GM23338 (cell line): ENCODE results near the gene TMEM138. TPM values are rescaled to one million over a fixed set of nuclear protein-coding genes. Genes with fewer than 3 reads are reported as not detected.

ENCODE experiments used
- ATAC-seq: fragments of 200-7000 bp; cut with Tn5 transposase; 3 replicates; pipeline ENCODE4 v1.9.1; 2020
- DNase-seq: peaks from one replicate; pipeline ENCODE4 v3.0.0-alpha.2; 2015; ENCODE audit warnings: low spot score
- H2AFZ ChIP-seq: fragments of 200-600 bp; sonication (generic); 2 replicates; pipeline ENCODE4 v1.8.0; 2016; ENCODE audit warnings: antibody characterized with exemption, mild to moderate bottlenecking, moderate library complexity
- H3F3A ChIP-seq: fragments of 200-600 bp; sonication (generic); replicated peaks from 2 replicates; pipeline ENCODE4 v1.8.0; 2017; ENCODE audit warnings: antibody characterized with exemption, mixed run types, low read depth
- H3K27ac ChIP-seq: fragments of 200-600 bp; sonication (generic); 2 replicates; pipeline ENCODE4 v1.6.1; 2016; ENCODE audit warnings: low read depth
- H3K27me3 ChIP-seq: fragments of 200-600 bp; sonication (generic); 2 replicates; pipeline ENCODE4 v1.8.0; 2016; ENCODE audit warnings: mild to moderate bottlenecking, mixed run types, moderate library complexity; ENCODE audit not compliant: insufficient read depth
- H3K36me3 ChIP-seq: fragments of 200-600 bp; sonication (generic); 2 replicates; pipeline ENCODE4 v1.8.0; 2016; ENCODE audit warnings: mild to moderate bottlenecking; ENCODE audit not compliant: insufficient read depth
- H3K4me1 ChIP-seq: fragments of 200-600 bp; sonication (generic); 2 replicates; pipeline ENCODE4 v1.8.0; 2016; ENCODE audit warnings: mild to moderate bottlenecking, moderate library complexity; ENCODE audit not compliant: insufficient read depth
- H3K4me2 ChIP-seq: fragments of 200-600 bp; sonication (generic); 2 replicates; pipeline ENCODE4 v1.7.1; 2017; ENCODE audit warnings: mixed run types
- H3K4me3 ChIP-seq: fragments of 200-600 bp; sonication (generic); 2 replicates; pipeline ENCODE4 v1.6.1; 2016; ENCODE audit warnings: mixed run types
- H3K79me2 ChIP-seq: fragments of 200-600 bp; sonication (generic); replicated peaks from 2 replicates; pipeline ENCODE4 v1.8.0; 2017; ENCODE audit warnings: mild to moderate bottlenecking; ENCODE audit not compliant: insufficient read depth
- H3K9me2 ChIP-seq: fragments of 200-600 bp; sonication (generic); 2 replicates; pipeline ENCODE4 v1.8.0; 2017; ENCODE audit not compliant: insufficient read depth
- H4K20me1 ChIP-seq: fragments of 200-600 bp; sonication (generic); replicated peaks from 2 replicates; pipeline ENCODE4 v1.8.0; 2017; ENCODE audit warnings: mild to moderate bottlenecking; ENCODE audit not compliant: insufficient read depth
- H3K27ac Mint-ChIP-seq: 2 replicates; pipeline ENCODE4 v1.8.0; 2020; ENCODE audit warnings: inconsistent platforms, mild to moderate bottlenecking, moderate library complexity, mixed read lengths
- H3K27me3 Mint-ChIP-seq: 3 replicates; pipeline ENCODE4 v1.8.0; 2022; ENCODE audit warnings: low read depth, mild to moderate bottlenecking, moderate library complexity, mixed read lengths, inconsistent platforms; ENCODE audit not compliant: insufficient read depth, poor library complexity
- H3K36me3 Mint-ChIP-seq: 3 replicates; pipeline ENCODE4 v1.8.0; 2021; ENCODE audit warnings: low read depth, mild to moderate bottlenecking, inconsistent platforms, moderate library complexity, mixed read lengths
- H3K4me1 Mint-ChIP-seq: 3 replicates; pipeline ENCODE4 v1.8.0; 2020; ENCODE audit warnings: mild to moderate bottlenecking, inconsistent platforms, mixed read lengths
- H3K4me3 Mint-ChIP-seq: 3 replicates; pipeline ENCODE4 v1.8.0; 2021; ENCODE audit warnings: moderate library complexity, mild to moderate bottlenecking, inconsistent platforms, mixed read lengths
- H3K9me3 Mint-ChIP-seq: 3 replicates; pipeline ENCODE4 v1.8.0; 2020; ENCODE audit warnings: moderate library complexity, mild to moderate bottlenecking, inconsistent platforms, mixed read lengths
- CREB1 ChIP-seq: fragments of 250-450 bp; sonication (Bioruptor Pico); IDR thresholded peaks from 2 replicates; pipeline ENCODE4 v1.5.0; 2020; ENCODE audit warnings: low read depth, mild to moderate bottlenecking, moderate library complexity
- CTCF ChIP-seq, 2 experiments: fragments of 200-600 bp in 1 of 2; sonication (generic) in 1 of 2; conservative IDR thresholded peaks; 2 replicates each; pipeline versions ENCODE4 v1.5.1 to v1.6.1; 2016 to 2017; ENCODE audit warnings: antibody characterized with exemption in 2 of 2, low read depth in 2 of 2, mild to moderate bottlenecking in 2 of 2, moderate library complexity in 1 of 2
- ETS1 ChIP-seq: IDR thresholded peaks from 2 replicates; pipeline ENCODE4 v1.6.1; 2016; ENCODE audit warnings: antibody characterized with exemption
- EZH2 ChIP-seq: fragments of 200-600 bp; sonication (generic); IDR thresholded peaks from one replicate; pipeline ENCODE4 v1.8.0; 2017; ENCODE audit warnings: antibody characterized with exemption, mild to moderate bottlenecking, low read depth; ENCODE audit not compliant: unreplicated experiment
- EZH2phosphoT487 ChIP-seq: fragments of 200-600 bp; sonication (generic); IDR thresholded peaks from one replicate; pipeline ENCODE4 v1.8.1; 2018; ENCODE audit warnings: antibody characterized with exemption; ENCODE audit not compliant: unreplicated experiment
- JUNB ChIP-seq: IDR thresholded peaks from one replicate; pipeline ENCODE4 v1.6.1; 2016; ENCODE audit warnings: antibody characterized with exemption; ENCODE audit not compliant: unreplicated experiment
- NANOG ChIP-seq: IDR thresholded peaks from 2 replicates; pipeline ENCODE4 v1.6.1; 2016; ENCODE audit warnings: antibody characterized with exemption, borderline replicate concordance
- POLR2AphosphoS5 ChIP-seq: IDR thresholded peaks from 2 replicates; pipeline ENCODE4 v1.6.1; 2016; ENCODE audit warnings: antibody characterized with exemption, low read depth
- REST ChIP-seq: IDR thresholded peaks from one replicate; pipeline ENCODE4 v1.6.1; 2018; ENCODE audit warnings: antibody characterized with exemption; ENCODE audit not compliant: unreplicated experiment
- STAT1 ChIP-seq: IDR thresholded peaks from one replicate; pipeline ENCODE4 v1.6.1; 2016; ENCODE audit warnings: antibody characterized with exemption; ENCODE audit not compliant: unreplicated experiment
- ZNF114 ChIP-seq: fragments of 250-450 bp; sonication (Bioruptor Pico); IDR thresholded peaks from 2 replicates; pipeline ENCODE4 v1.5.0; 2020; ENCODE audit warnings: mild to moderate bottlenecking, moderate library complexity
- ZNF331 ChIP-seq: fragments of 250-450 bp; sonication (Bioruptor Pico); IDR thresholded peaks from 2 replicates; pipeline ENCODE4 v1.5.0; 2020; ENCODE audit warnings: low read depth, mild to moderate bottlenecking, moderate library complexity
- ZNF462 ChIP-seq: fragments of 250-450 bp; sonication (Bioruptor Pico); IDR thresholded peaks from 2 replicates; pipeline ENCODE4 v1.5.0; 2020; ENCODE audit warnings: mild to moderate bottlenecking, moderate library complexity
- polyA plus RNA-seq: library from polyadenylated mRNA; unstranded; fragments of >200 nt; fragmentation: Nextera tagmentation; extraction: Ambion mirVana; gene quantifications from 2 replicates; pipeline ENCODE4 v1.2.1, GENCODE V29; 2016
- total RNA-seq: library from RNA; depleted of rRNA; stranded (reverse); fragments of >200 nt; shearing (Covaris generic); gene quantifications from 2 replicates; pipeline ENCODE4 v1.2.3, GENCODE V29; 2014

The TMEM138 gene
- total and polyA plus RNA-seq, 2 experiments from 2014 or later: 30.2 to 32.1 TPM

GRCh38 chr11:61353131-61354067 lies 8.8 kb upstream of the TMEM138 start:
- ATAC-seq: no peak
- H3K27ac Mint-ChIP-seq: peak overlapping the region; percentile 59; the same call in 1 of the 2 replicates

More at GRCh38 chr11:61353131-61354067, 8.8 kb upstream of the TMEM138 start:
- no peak for DNase-seq
- Histone ChIP-seq H3K36me3 (no peaks in the 10 kb centered on the region), H3K9me2 (no peaks in the 10 kb centered on the region), H2AFZ (no peak overlapping the region), H3K4me3 (no peak overlapping the region), H3K4me2 (no peak overlapping the region), H3K4me1 (no peaks in the 10 kb centered on the region), H4K20me1 (no peaks in the 10 kb centered on the region), H3K79me2 (no peaks in the 10 kb centered on the region), H3F3A (no peaks in the 10 kb centered on the region), H3K27me3 (no peaks in the 10 kb centered on the region), H3K27ac (no peak overlapping the region)
- TF ChIP-seq CTCF (conservative IDR thresholded peaks at IDR 0.05; ENCODE audit: low read depth in 2 of 2): no peak
- TF ChIP-seq EZH2: no peak
- no peak for TF ChIP-seq EZH2phosphoT487
- TF ChIP-seq CREB1 (CRISPR knock-in tag): no peak
- TF ChIP-seq ZNF114 (CRISPR knock-in tag): no peak
- TF ChIP-seq POLR2AphosphoS5: no peak
- no peak for TF ChIP-seq NANOG
- no peak for TF ChIP-seq ETS1
- TF ChIP-seq STAT1: no peak
- no peak for TF ChIP-seq ZNF331
- TF ChIP-seq REST: no peak
- no peak for TF ChIP-seq ZNF462
- TF ChIP-seq JUNB: no peak
- no peaks in the 10 kb centered on the region for H3K4me1 Mint-ChIP-seq
- H3K4me3 Mint-ChIP-seq: no peak overlapping the region
- H3K9me3 Mint-ChIP-seq: no peaks in the 10 kb centered on the region
- H3K27me3 Mint-ChIP-seq: peaks cover 2% of the 10 kb centered on the region
- peaks cover 17% of the 10 kb centered on the region for H3K36me3 Mint-ChIP-seq
